PC-9 (cell line): Measurements from ENCODE around the gene VASP.

Experiments
- CTCF ChIP-seq: fragments of 200-600 bp; sonication (generic); conservative IDR thresholded peaks from 2 replicates; pipeline ENCODE4 v1.6.1; 2017; ENCODE audit warnings: mixed run types, antibody characterized with exemption, mild to moderate bottlenecking, moderate library complexity
- EZH2 ChIP-seq: fragments of 200-600 bp; sonication (generic); IDR thresholded peaks from 2 replicates; pipeline ENCODE4 v1.8.0; 2017; ENCODE audit warnings: antibody characterized with exemption, low read depth

- TF ChIP-seq CTCF (peak; percentile 29; the same call in 1 of the 2 replicates), EZH2 (no peak)
Measured at GRCh38 chr19:45469132-45469944, 37.9 kb upstream of the VASP start.
